Kidney epithelial cell (primary cell): Measurements from ENCODE around the gene MAGED2. TPM values are rescaled to one million over a fixed set of nuclear protein-coding genes. Genes with fewer than 3 reads are reported as not detected.
"Not testable (repeated sequence)": the region's sequence is repeated elsewhere in the genome, so short reads cannot be mapped to it uniquely, and the experiment has no call there.

Source experiments
- DNase-seq: peaks from one replicate; pipeline ENCODE4 v3.0.0-alpha.2; 2010; ENCODE audit warnings: low read depth
- H3K27me3 ChIP-seq: 2 replicates; pipeline ENCODE4 v1.6.0; 2011; ENCODE audit warnings: low read length; ENCODE audit not compliant: control insufficient read depth, insufficient read depth
- H3K36me3 ChIP-seq: 2 replicates; pipeline ENCODE4 v1.5.1; 2011; ENCODE audit warnings: low read length; ENCODE audit not compliant: control insufficient read depth, insufficient read depth
- H3K4me3 ChIP-seq: 2 replicates; pipeline ENCODE4 v1.5.1; 2011; ENCODE audit warnings: low read depth, mild to moderate bottlenecking, control low read depth, low read length
- CTCF ChIP-seq: IDR thresholded peaks from 2 replicates; pipeline ENCODE4 v1.5.1; 2011; ENCODE audit warnings: mild to moderate bottlenecking, moderate library complexity, low read length, control low read depth, inconsistent platforms; ENCODE audit not compliant: insufficient read depth, poor library complexity, severe bottlenecking
- total RNA-seq: library from RNA; depleted of rRNA; stranded (reverse); fragments of >200 nt; gene quantifications from 2 replicates; pipeline ENCODE4 v1.2.3, GENCODE V29; 2015

The MAGED2 gene
- total RNA-seq, 1 donor from 2014 or later = 200 TPM

GRCh38 chrX:54821310-54821709 is 13.8 kb downstream of the MAGED2 start:
- H3K4me3 ChIP-seq = no peak overlapping the region
- H3K36me3 ChIP-seq = no peaks in the 10 kb centered on the region
- H3K27me3 ChIP-seq = no peaks in the 10 kb centered on the region
- no peak for DNase-seq
- no peak for TF ChIP-seq CTCF

- Histone ChIP-seq H3K36me3 (no peaks in the 10 kb centered on the region), H3K27me3 (no peaks in the 10 kb centered on the region), H3K4me3 (no peak overlapping the region)
- TF ChIP-seq CTCF = no peak
- DNase-seq = no peak
Measured at GRCh38 chrX:54824195-54824594, 16.6 kb downstream of the MAGED2 start.

GRCh38 chrX:54824722-54825121 is 17.2 kb downstream of the MAGED2 start:
- no peaks in the 10 kb centered on the region for H3K27me3 ChIP-seq
- TF ChIP-seq CTCF = no peak
- H3K36me3 ChIP-seq = no peaks in the 10 kb centered on the region
- no peak for DNase-seq
- no peak overlapping the region for H3K4me3 ChIP-seq

- Histone ChIP-seq H3K4me3 (no peak overlapping the region), H3K36me3 (no peaks in the 10 kb centered on the region), H3K27me3 (no peaks in the 10 kb centered on the region)
- no peak for DNase-seq
- no peak for TF ChIP-seq CTCF
Measured at GRCh38 chrX:54825716-54826438, 18.3 kb downstream of the MAGED2 start.

- Histone ChIP-seq H3K36me3 (no peaks in the 10 kb centered on the region), H3K27me3 (no peaks in the 10 kb centered on the region), H3K4me3 (no peak overlapping the region)
- DNase-seq = no peak
- no peak for TF ChIP-seq CTCF
Measured at GRCh38 chrX:54826598-54826997, 19.1 kb downstream of the MAGED2 start.

- no peak for DNase-seq
- TF ChIP-seq CTCF = no peak
- no peaks in the 10 kb centered on the region for H3K27me3 ChIP-seq
- no peaks in the 10 kb centered on the region for H3K36me3 ChIP-seq
- H3K4me3 ChIP-seq = no peak overlapping the region
Measured at GRCh38 chrX:54838583-54838982, 31.0 kb downstream of the MAGED2 start.

- H3K36me3 ChIP-seq, H3K27me3 ChIP-seq, DNase-seq, H3K4me3 ChIP-seq: not testable (repeated sequence)
Measured at GRCh38 chrX:54841184-54841874, 33.8 kb downstream of the MAGED2 start.
